Measurements from ENCODE around the gene ATP11A. TPM values are rescaled to one million over a fixed set of nuclear protein-coding genes. Genes with fewer than 3 reads are reported as not detected.

ATP11A gene
- total and polyA plus RNA-seq, 2 experiments from 2014 or later = 12.3 to 52.6 TPM

GRCh38 chr13:112723771-112724170 is 33.9 kb downstream of the ATP11A start (continued):
- TF ChIP-seq EZH2 (IDR thresholded peaks at IDR 0.05; ENCODE audit: low read depth, unreplicated experiment) = no peak
- TF ChIP-seq POLR2AphosphoS5 (IDR thresholded peaks at IDR 0.05; ENCODE audit: low read depth) = no peak
- TF ChIP-seq ZNF331 (CRISPR knock-in tag; IDR thresholded peaks at IDR 0.05; ENCODE audit: low read depth) = no peak
- no peak for TF ChIP-seq REST (IDR thresholded peaks at IDR 0.05; ENCODE audit: unreplicated experiment)
- TF ChIP-seq STAT1 (IDR thresholded peaks at IDR 0.05; ENCODE audit: unreplicated experiment) = no peak

- Histone ChIP-seq H3K27ac (ENCODE audit: low read depth) (no peak overlapping the region), H4K20me1 (replicated peaks; ENCODE audit: insufficient read depth) (no peaks in the 10 kb centered on the region), H3K79me2 (replicated peaks; ENCODE audit: insufficient read depth) (peaks cover 77% of the 10 kb centered on the region), H3K27me3 (ENCODE audit: insufficient read depth) (no peaks in the 10 kb centered on the region), H3K36me3 (ENCODE audit: insufficient read depth) (no peaks in the 10 kb centered on the region), H3K9me2 (ENCODE audit: insufficient read depth) (no peaks in the 10 kb centered on the region), H3K4me1 (ENCODE audit: insufficient read depth) (peaks cover 43% of the 10 kb centered on the region), H2AFZ (no peak overlapping the region), H3F3A (replicated peaks; ENCODE audit: low read depth) (0 out of 2 replicates have a peak, but pooled peaks cover 22% of the 10 kb centered on the region), H3K4me3 (no peak overlapping the region), H3K4me2 (no peak overlapping the region)
- TF ChIP-seq ZNF331 (CRISPR knock-in tag; IDR thresholded peaks at IDR 0.05; ENCODE audit: low read depth) = no peak
- Mint-ChIP-seq H3K4me1 (peaks cover 66% of the 10 kb centered on the region), H3K27me3 (ENCODE audit: insufficient read depth, low read depth, poor library complexity) (peaks cover 17% of the 10 kb centered on the region), H3K4me3 (no peak overlapping the region), H3K27ac (no peak overlapping the region), H3K9me3 (peaks cover 19% of the 10 kb centered on the region), H3K36me3 (ENCODE audit: low read depth) (peaks cover 38% of the 10 kb centered on the region)
- DNase-seq (ENCODE audit: low spot score) (no peak), ATAC-seq (no peak)
Measured at GRCh38 chr13:112724788-112725345, 35.0 kb downstream of the ATP11A start.

GRCh38 chr13:112725346-112726015 is 35.6 kb downstream of the ATP11A start:
- peaks cover 34% of the 10 kb centered on the region for H3K36me3 Mint-ChIP-seq (ENCODE audit: low read depth)
- no peak overlapping the region for H3K4me3 ChIP-seq
- H3K27me3 Mint-ChIP-seq (ENCODE audit: insufficient read depth, low read depth, poor library complexity) = peaks cover 17% of the 10 kb centered on the region
- peaks cover 19% of the 10 kb centered on the region for H3K9me3 Mint-ChIP-seq
- H3K79me2 ChIP-seq (replicated peaks; ENCODE audit: insufficient read depth) = peaks cover 77% of the 10 kb centered on the region
- H3K4me1 Mint-ChIP-seq = peaks cover 68% of the 10 kb centered on the region
- DNase-seq (ENCODE audit: low spot score) (no peak), ATAC-seq (no peak)
- H3K36me3 ChIP-seq (ENCODE audit: insufficient read depth) = no peaks in the 10 kb centered on the region
- H4K20me1 ChIP-seq (replicated peaks; ENCODE audit: insufficient read depth) = no peaks in the 10 kb centered on the region
- H3K27ac ChIP-seq (ENCODE audit: low read depth) = no peak overlapping the region
- no peak overlapping the region for H2AFZ ChIP-seq
- H3K4me2 ChIP-seq = peak overlapping the region; percentile 48; the same call in 1 of the 2 replicates
- H3K9me2 ChIP-seq (ENCODE audit: insufficient read depth) = no peaks in the 10 kb centered on the region
- no peak overlapping the region for H3K4me3 Mint-ChIP-seq
- H3F3A ChIP-seq (replicated peaks; ENCODE audit: low read depth) = 0 out of 2 replicates have a peak, but pooled peaks cover 22% of the 10 kb centered on the region
- peak overlapping the region; percentile 86; the same call in 1 of the 2 replicates for H3K27ac Mint-ChIP-seq
- no peaks in the 10 kb centered on the region for H3K27me3 ChIP-seq (ENCODE audit: insufficient read depth)
- peaks cover 50% of the 10 kb centered on the region for H3K4me1 ChIP-seq (ENCODE audit: insufficient read depth)
- TF ChIP-seq NANOG (IDR thresholded peaks at IDR 0.05; ENCODE audit: borderline replicate concordance) (no peak), CREB1 (CRISPR knock-in tag; IDR thresholded peaks at IDR 0.05; ENCODE audit: low read depth) (no peak), ZNF331 (CRISPR knock-in tag; IDR thresholded peaks at IDR 0.05; ENCODE audit: low read depth) (no peak), EZH2phosphoT487 (IDR thresholded peaks at IDR 0.05; ENCODE audit: unreplicated experiment) (no peak), STAT1 (IDR thresholded peaks at IDR 0.05; ENCODE audit: unreplicated experiment) (no peak), ZNF114 (CRISPR knock-in tag; IDR thresholded peaks at IDR 0.05) (no peak), CTCF (conservative IDR thresholded peaks at IDR 0.05; ENCODE audit: low read depth in 2 of 2) (no peak), POLR2AphosphoS5 (IDR thresholded peaks at IDR 0.05; ENCODE audit: low read depth) (no peak), EZH2 (IDR thresholded peaks at IDR 0.05; ENCODE audit: low read depth, unreplicated experiment) (no peak), JUNB (IDR thresholded peaks at IDR 0.05; ENCODE audit: unreplicated experiment) (no peak), REST (IDR thresholded peaks at IDR 0.05; ENCODE audit: unreplicated experiment) (no peak)

All from GM23338 (cell line).